T-helper 2 cell treated with Interferon-gamma antibody and Interleukin-4, amounts not matched to agents 5 μg/mL and 100 μg/mL, for 36 hours (primary cell): ENCODE measurements around the gene ELAPOR2.
"Not testable (repeated sequence)": the region's sequence is repeated elsewhere in the genome, so short reads cannot be mapped to it uniquely, and the experiment has no call there.

Source experiments
- DNase-seq: peaks from one replicate; pipeline ENCODE4 v3.0.0; 2021; ENCODE audit warnings: low spot score
- H3K27ac Mint-ChIP-seq: one replicate; pipeline ENCODE4 v1.8.0; 2021; ENCODE audit warnings: mild to moderate bottlenecking, mixed read lengths
- H3K27me3 Mint-ChIP-seq: one replicate; pipeline ENCODE4 v1.8.0; 2021; ENCODE audit warnings: low read depth, mixed read lengths
- H3K36me3 Mint-ChIP-seq: one replicate; pipeline ENCODE4 v1.8.0; 2021; ENCODE audit warnings: low read depth, mixed read lengths
- H3K4me1 Mint-ChIP-seq: one replicate; pipeline ENCODE4 v1.8.0; 2021; ENCODE audit warnings: low read depth, mixed read lengths
- H3K4me3 Mint-ChIP-seq: one replicate; pipeline ENCODE4 v1.8.0; 2022; ENCODE audit warnings: mild to moderate bottlenecking, moderate library complexity, mixed read lengths
- H3K9me3 Mint-ChIP-seq: one replicate; pipeline ENCODE4 v1.8.0; 2021; ENCODE audit warnings: mixed read lengths

ELAPOR2 gene

DNA sequence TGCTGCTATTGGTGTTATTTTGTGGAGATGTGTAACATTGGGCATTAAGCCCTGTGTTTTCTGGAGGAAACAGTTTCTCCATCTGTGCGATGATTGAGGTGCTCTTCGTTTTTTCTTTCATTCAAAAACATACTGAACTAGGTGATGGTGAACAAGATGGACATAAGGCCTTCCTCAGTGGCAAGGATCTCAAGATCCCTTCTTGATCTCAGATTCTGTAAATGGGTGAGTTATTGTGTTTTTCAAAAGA, 759 bp upstream of the ELAPOR2 start:
- Mint-ChIP-seq H3K4me3 (peak overlapping the region; percentile 80), H3K27me3 (peaks cover 23% of the 10 kb centered on the region), H3K36me3 (no peaks in the 10 kb centered on the region), H3K27ac (no peak overlapping the region), H3K9me3 (no peaks in the 10 kb centered on the region), H3K4me1 (peaks cover 11% of the 10 kb centered on the region)
- DNase-seq = no peak

DNA sequence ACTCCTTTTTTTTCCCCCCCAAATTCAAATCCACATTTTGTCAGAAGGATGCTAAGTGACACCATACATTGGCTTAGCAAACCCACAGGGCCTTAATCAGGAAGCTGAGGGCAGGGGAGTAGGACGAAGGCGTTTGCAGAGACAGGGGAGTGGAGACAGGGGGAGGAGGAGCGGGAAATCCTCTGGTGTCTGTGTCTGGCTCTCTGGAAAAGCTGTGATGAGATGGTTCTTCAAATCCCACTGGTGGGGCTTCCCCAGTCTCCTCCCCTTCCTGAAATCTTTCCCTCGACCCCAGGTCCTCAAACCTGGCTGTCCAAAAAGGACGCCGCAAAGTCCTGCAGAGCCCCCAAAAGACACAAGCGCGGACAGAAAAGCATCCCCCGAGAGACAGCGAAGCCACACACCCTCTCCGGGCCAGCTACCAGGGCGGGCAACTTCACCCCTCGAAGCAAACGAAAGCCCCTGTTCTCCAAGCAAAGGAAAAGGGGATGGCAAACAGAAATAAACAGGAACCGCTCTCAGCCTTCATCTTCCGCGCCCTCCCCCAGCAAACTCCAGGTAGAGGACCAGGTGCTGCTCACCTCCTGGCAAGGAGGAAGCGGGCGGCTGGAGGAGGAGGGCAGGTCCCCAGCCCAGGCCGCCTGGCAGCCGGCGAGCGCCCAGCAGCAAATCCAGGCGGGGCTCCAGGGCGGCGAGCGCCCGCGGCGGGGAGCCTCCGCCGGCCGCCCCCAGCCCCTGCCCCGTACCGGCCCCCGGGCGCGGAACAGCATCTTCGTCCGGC, 520 bp downstream of the ELAPOR2 start:
- H3K4me1 Mint-ChIP-seq = peaks cover 11% of the 10 kb centered on the region
- no peaks in the 10 kb centered on the region for H3K36me3 Mint-ChIP-seq
- peak overlapping the region; percentile 74 for H3K4me3 Mint-ChIP-seq
- no peaks in the 10 kb centered on the region for H3K9me3 Mint-ChIP-seq
- peaks cover 23% of the 10 kb centered on the region for H3K27me3 Mint-ChIP-seq
- no peak overlapping the region for H3K27ac Mint-ChIP-seq
- no peak for DNase-seq

DNA sequence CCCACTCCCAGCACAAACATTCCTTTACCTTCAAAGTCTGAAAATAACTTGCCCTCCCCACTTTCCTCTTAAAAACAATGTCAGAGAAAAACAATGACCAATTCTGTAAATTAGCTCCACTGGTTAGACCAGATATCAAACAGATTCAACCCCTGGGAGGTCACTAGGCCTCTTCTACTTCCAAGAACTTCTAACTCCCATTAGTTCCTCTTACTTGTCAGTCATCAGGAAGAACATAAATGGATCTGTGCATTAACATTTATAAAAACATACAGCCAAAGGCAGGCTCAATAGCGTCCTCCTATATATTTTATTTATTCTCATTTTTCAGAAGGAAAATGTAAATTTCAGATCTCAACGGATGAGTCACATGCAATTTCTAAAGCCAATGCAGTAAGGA, 2.2 kb downstream of the ELAPOR2 start:
- H3K27me3 Mint-ChIP-seq = peaks cover 23% of the 10 kb centered on the region
- no peak overlapping the region for H3K27ac Mint-ChIP-seq
- no peak overlapping the region for H3K4me3 Mint-ChIP-seq
- H3K4me1 Mint-ChIP-seq = peaks cover 11% of the 10 kb centered on the region
- DNase-seq = no peak
- H3K36me3 Mint-ChIP-seq = no peaks in the 10 kb centered on the region
- no peaks in the 10 kb centered on the region for H3K9me3 Mint-ChIP-seq

DNA sequence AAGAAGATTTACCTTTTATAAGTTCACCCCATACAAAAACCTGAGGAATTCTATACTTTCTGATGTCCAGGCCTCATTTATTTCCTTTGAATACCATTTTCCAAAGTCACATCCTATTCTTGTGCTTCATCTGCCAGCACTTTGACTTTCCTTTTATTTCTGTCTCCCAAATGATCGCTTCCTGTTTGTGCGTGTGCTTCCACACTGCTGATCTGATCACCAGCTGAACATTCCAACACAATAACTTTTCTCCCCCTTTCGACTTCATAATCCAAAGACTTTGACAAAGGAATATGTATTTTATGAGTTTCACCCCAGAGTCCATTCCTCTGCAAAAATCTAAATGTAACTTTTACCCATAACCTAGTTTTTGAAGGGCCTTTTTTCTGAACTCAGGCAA, 3.1 kb downstream of the ELAPOR2 start:
- Mint-ChIP-seq H3K36me3 (no peaks in the 10 kb centered on the region), H3K9me3 (no peaks in the 10 kb centered on the region)

DNA sequence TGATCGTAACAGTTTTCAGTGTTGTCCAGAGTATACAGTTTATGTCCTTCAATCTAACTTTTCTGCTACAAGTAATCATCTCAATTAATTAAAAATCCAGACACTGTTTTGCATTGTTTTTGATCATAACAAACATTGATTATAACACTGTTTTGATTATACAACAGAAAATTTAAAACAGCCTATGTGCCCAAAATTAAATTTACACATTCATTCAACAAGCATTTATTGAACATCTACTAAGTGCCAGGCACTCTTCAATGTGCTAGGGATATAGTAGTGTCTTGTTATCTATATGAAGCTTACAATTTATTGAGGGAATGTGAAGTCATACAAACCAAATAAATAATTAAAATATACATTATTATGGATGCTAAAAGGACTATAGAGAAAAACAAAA, 10.6 kb downstream of the ELAPOR2 start:
- Mint-ChIP-seq H3K27ac (no peak overlapping the region), H3K36me3 (no peaks in the 10 kb centered on the region), H3K4me3 (no peak overlapping the region), H3K27me3 (no peaks in the 10 kb centered on the region), H3K4me1 (no peaks in the 10 kb centered on the region), H3K9me3 (no peaks in the 10 kb centered on the region)
- no peak for DNase-seq

More for the DNA sequence above, 3.1 kb downstream of the ELAPOR2 start:
- DNase-seq = no peak
- H3K27me3 Mint-ChIP-seq = peaks cover 23% of the 10 kb centered on the region
- H3K4me1 Mint-ChIP-seq = peaks cover 11% of the 10 kb centered on the region
- H3K27ac Mint-ChIP-seq = no peak overlapping the region
- no peak overlapping the region for H3K4me3 Mint-ChIP-seq

DNA sequence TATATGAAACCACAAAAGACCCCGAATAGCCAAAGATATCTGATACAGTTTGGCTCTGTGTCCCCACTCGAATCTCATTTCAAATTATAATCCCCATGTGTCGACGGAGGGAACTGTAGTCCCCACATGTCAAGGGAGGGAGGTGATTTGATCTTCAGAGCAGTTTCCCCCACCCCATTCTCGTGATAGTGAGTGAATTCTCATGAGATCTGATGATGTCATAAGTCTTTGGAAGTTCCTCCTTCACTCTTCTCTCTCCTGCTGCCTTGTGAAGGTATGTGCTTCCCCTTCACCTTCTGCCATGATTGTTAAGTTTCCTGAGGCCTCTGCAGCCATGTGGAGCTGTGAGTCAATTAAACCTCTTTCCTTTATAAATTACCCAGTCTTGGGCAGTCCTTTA, 13.0 kb downstream of the ELAPOR2 start:
- Mint-ChIP-seq H3K27me3 (no peaks in the 10 kb centered on the region), H3K27ac (no peak overlapping the region), H3K9me3 (no peaks in the 10 kb centered on the region), H3K36me3 (no peaks in the 10 kb centered on the region), H3K4me1 (no peaks in the 10 kb centered on the region), H3K4me3 (no peak overlapping the region)
- no peak for DNase-seq

DNA sequence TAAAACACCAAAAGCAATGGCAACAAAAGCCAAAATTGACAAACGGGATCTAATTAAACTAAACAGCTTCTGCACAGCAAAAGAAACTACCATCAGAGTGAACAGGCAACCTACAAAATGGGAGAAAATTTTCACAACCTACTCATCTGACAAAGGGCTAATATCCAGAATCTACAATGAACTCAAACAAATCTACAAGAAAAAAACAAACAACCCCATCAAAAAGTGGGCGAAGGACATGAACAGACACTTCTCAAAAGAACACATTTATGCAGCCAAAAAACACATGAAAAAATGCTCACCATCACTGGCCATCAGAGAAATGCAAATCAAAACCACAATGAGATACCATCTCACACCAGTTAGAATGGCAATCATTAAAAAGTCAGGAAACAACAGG, 14.7 kb downstream of the ELAPOR2 start:
- not testable (repeated sequence) for DNase-seq, H3K27ac Mint-ChIP-seq, H3K27me3 Mint-ChIP-seq, H3K9me3 Mint-ChIP-seq, H3K4me1 Mint-ChIP-seq, H3K4me3 Mint-ChIP-seq, H3K36me3 Mint-ChIP-seq

DNA sequence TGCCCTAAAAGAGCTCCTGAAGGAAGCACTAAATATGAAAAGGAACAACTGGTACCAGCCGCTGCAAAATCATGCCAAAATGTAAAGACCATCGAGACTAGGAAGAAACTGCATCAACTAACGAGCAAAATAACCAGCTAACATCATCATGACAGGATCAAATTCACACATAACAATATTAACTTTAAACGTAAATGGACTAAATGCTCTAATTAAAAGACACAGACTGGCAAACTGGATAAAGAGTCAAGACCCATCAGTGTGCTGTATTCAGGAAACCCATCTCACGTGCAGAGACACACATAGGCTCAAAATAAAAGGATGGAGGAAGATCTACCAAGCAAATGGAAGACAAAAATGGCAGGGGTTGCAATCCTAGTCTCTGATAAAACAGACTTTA, 17.9 kb downstream of the ELAPOR2 start:
- H3K4me3 Mint-ChIP-seq, H3K9me3 Mint-ChIP-seq, H3K27ac Mint-ChIP-seq, H3K4me1 Mint-ChIP-seq, DNase-seq, H3K36me3 Mint-ChIP-seq, H3K27me3 Mint-ChIP-seq: not testable (repeated sequence)

DNA sequence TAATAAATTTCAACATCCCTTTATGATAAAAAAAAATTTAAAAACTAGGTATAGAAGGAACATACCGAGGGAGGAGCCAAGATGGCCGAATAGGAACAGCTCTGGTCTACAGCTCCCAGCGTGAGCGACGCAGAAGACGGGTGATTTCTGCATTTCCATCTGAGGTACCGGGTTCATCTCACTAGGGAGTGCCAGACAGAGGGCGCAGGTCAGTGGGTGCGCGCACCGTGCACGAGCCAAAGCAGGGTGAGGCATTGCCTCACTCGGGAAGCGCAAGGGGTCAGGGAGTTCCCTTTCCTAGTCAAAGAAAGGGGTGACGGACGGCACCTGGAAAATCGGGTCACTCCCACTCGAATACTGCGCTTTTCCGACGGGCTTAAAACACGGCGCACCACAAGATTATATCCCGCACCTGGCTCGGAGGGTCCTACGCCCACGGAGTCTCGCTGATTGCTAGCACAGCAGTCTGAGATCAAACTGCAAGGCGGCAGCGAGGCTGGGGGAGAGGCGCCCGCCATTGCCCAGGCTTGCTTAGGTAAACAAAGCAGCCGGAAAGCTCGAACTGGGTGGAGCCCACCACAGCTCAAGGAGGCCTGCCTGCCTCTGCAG, 19.7 kb downstream of the ELAPOR2 start:
- not testable (repeated sequence) for DNase-seq, H3K27me3 Mint-ChIP-seq, H3K9me3 Mint-ChIP-seq, H3K36me3 Mint-ChIP-seq, H3K4me1 Mint-ChIP-seq
- H3K4me3 Mint-ChIP-seq = peak overlapping the region; percentile 80
- peak overlapping the region; percentile 84 for H3K27ac Mint-ChIP-seq

DNA sequence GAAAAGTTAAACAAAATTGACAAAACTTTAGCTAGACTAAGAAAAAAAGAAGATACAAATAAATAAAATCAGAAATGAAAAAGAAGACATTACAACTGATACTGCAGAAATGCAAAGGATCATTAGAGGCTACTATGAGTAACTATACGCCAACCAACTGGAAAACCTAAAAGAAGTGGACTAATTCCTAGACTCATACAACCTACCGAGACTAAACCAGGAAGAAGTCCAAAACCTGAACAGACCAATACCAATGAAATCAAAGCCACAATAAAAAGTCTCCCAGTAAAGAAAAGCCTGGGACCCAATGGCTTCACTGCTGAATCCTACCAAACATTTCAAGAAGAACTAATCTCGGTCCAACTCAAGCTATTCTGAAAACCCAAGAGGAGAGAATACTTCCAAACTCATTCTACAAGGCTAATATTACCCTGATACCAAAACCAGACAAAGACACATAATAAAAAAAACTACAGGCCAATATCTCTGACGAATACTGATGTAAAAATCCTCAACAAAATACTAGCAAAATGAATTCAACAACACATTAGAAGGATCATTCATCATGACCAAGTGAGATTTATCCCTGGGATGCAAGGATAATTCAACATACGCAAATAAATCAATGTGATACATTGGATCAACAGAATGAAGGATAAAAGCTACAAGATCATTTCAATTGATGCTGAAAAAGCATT, 20.3 kb downstream of the ELAPOR2 start:
- Mint-ChIP-seq H3K9me3 (no peaks in the 10 kb centered on the region), H3K36me3 (no peaks in the 10 kb centered on the region), H3K27ac (peak overlapping the region; percentile 84), H3K4me3 (peak overlapping the region; percentile 80), H3K27me3 (no peaks in the 10 kb centered on the region), H3K4me1 (no peaks in the 10 kb centered on the region)
- DNase-seq = no peak

DNA sequence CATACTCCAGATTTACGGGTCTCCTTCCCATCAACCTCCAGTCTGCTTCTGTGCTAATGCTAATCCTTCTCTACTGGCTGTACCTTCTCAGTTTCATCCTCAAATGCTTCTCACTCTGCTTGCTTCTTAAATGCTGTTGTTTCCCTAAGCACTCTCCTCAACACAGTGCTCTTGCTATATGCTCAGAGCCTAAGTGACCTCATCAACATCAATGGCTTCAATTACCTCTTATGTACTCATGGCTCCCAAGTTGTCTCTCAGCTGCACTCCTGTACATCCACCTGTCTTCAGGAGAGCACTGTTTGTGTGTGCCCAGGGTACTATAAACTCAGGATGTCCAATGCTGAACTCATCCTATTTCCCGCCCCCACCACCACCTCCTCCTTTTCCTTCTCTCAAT, 22.5 kb downstream of the ELAPOR2 start:
- H3K4me3 Mint-ChIP-seq = no peak overlapping the region
- H3K27ac Mint-ChIP-seq = no peak overlapping the region
- no peaks in the 10 kb centered on the region for H3K4me1 Mint-ChIP-seq
- DNase-seq = no peak
- no peaks in the 10 kb centered on the region for H3K27me3 Mint-ChIP-seq
- no peaks in the 10 kb centered on the region for H3K36me3 Mint-ChIP-seq
- H3K9me3 Mint-ChIP-seq = no peaks in the 10 kb centered on the region

DNA sequence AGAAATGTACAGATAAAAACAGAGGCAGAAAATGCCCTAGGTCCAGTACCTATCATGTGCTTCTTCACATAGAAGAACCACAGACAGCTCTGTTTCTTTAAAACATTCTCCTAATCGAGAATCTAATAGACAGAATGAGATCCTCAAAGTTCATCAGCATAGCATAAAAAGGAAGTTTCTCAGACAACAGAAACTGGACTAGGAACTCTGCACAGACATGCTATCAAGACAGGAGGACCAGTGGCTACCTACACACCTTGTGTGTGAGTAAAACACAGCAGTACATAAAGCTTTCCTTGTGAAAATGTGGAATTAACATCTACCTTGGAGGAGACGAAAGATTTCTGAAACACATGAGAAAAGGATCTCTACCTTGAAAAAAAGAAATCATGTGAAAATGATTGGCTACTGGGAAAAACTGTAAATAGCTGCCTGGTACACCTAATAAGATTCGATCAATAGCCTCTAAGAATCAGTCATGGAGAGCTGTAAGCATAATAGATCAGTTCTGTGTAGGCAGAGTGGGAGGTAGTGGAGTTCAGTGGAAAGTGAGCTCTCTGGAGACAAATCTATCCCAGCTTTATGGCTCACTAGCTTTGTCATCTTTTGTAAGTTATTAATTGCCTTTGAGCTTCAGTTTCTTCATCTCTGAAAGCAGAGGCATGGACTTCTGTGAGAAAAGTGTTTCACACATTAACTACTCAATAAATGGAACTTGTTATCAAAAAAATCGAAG, 26.7 kb downstream of the ELAPOR2 start:
- no peaks in the 10 kb centered on the region for H3K9me3 Mint-ChIP-seq
- no peak overlapping the region for H3K27ac Mint-ChIP-seq
- H3K4me3 Mint-ChIP-seq = no peak overlapping the region
- H3K36me3 Mint-ChIP-seq = no peaks in the 10 kb centered on the region
- no peaks in the 10 kb centered on the region for H3K27me3 Mint-ChIP-seq
- DNase-seq = no peak
- H3K4me1 Mint-ChIP-seq = peaks cover 2% of the 10 kb centered on the region

DNA sequence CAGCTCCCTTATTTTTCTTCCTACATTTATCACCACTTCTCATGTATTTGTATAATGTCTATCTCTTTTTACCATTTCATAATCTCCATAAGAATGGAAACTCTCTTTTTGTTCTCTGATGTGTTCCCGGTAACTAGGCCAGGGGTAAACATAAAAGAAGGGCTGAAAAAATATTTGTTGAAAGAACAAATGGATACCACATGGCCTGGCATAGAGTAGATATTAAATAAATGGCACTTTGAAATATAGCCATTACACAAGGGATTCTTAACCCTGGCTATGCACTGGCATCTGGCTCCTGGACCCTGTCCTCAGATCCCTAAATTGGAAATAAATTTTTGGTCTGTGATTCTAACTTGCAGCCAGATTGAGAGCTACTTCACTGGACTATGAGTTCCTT, 30.4 kb downstream of the ELAPOR2 start:
- no peak for DNase-seq
- H3K27ac Mint-ChIP-seq = no peak overlapping the region
- H3K4me1 Mint-ChIP-seq = peaks cover 2% of the 10 kb centered on the region

DNA sequence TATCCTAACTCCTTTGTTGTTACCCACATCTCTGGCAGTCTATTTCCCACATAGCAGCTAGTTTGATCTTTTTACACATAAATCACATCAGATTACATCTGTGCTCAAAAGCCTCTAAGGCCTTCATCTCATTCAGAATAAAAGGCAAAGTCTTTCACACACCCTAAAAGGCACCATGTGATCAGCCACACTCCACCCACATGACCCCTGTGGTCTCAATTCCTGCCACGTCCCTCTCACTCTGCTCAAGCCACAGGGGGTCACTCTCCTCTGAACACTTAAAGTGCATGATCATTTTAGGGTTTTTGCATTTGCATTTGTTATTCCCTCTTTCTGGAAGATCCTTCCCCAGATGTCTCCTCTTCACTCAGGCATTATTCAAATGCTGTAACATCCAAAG, 30.8 kb downstream of the ELAPOR2 start:
- no peak for DNase-seq
- H3K36me3 Mint-ChIP-seq = no peaks in the 10 kb centered on the region
- no peak overlapping the region for H3K27ac Mint-ChIP-seq
- no peaks in the 10 kb centered on the region for H3K9me3 Mint-ChIP-seq
- H3K4me1 Mint-ChIP-seq = peaks cover 2% of the 10 kb centered on the region
- H3K4me3 Mint-ChIP-seq = no peak overlapping the region
- H3K27me3 Mint-ChIP-seq = no peaks in the 10 kb centered on the region

More for the DNA sequence above, 30.4 kb downstream of the ELAPOR2 start:
- no peak overlapping the region for H3K4me3 Mint-ChIP-seq
- no peaks in the 10 kb centered on the region for H3K9me3 Mint-ChIP-seq
- no peaks in the 10 kb centered on the region for H3K36me3 Mint-ChIP-seq
- H3K27me3 Mint-ChIP-seq = no peaks in the 10 kb centered on the region
